GM19452 (cell line): ENCODE data around the gene DISC1.

ENCODE experiments used
- ATAC-seq: cut with Tn5 transposase; IDR thresholded peaks from one replicate; pipeline ENCODE4 v1.9.1; 2021; ENCODE audit not compliant: unreplicated experiment

DISC1 gene

GRCh38 chr1:232018231-232019025, 391.8 kb downstream of the DISC1 start:
- no peak for ATAC-seq

- no peak for ATAC-seq
Observed at GRCh38 chr1:232019026-232019340, 392.4 kb downstream of the DISC1 start.

- ATAC-seq: no peak
Observed at GRCh38 chr1:232020352-232020751, 393.8 kb downstream of the DISC1 start.

GRCh38 chr1:232029315-232029714, 402.7 kb downstream of the DISC1 start:
- no peak for ATAC-seq

- no peak for ATAC-seq
Observed at GRCh38 chr1:232031156-232031555, 404.6 kb downstream of the DISC1 start.

- ATAC-seq: no peak
Observed at GRCh38 chr1:232033285-232033684, 406.7 kb downstream of the DISC1 start.

GRCh38 chr1:232034556-232034955, 408.0 kb downstream of the DISC1 start:
- no peak for ATAC-seq

- ATAC-seq: no peak
Observed at GRCh38 chr1:232036181-232036933, 409.8 kb downstream of the DISC1 start.

GRCh38 chr1:232037774-232038388, 411.3 kb downstream of the DISC1 start:
- no peak for ATAC-seq

- no peak for ATAC-seq
Observed at GRCh38 chr1:232038706-232039677, 412.4 kb downstream of the DISC1 start.

GRCh38 chr1:232040260-232040659, 413.7 kb downstream of the DISC1 start:
- ATAC-seq: no peak

- ATAC-seq: no peak
Observed at GRCh38 chr1:232044728-232045127, 418.1 kb downstream of the DISC1 start.

- ATAC-seq: no peak
Observed at GRCh38 chr1:232045139-232045994, 418.8 kb downstream of the DISC1 start.

- ATAC-seq: no peak
Observed at GRCh38 chr1:232046451-232047306, 420.1 kb downstream of the DISC1 start.

GRCh38 chr1:232047473-232047872, 420.9 kb downstream of the DISC1 start:
- ATAC-seq: no peak

- no peak for ATAC-seq
Observed at GRCh38 chr1:232048481-232048880, 421.9 kb downstream of the DISC1 start.

GRCh38 chr1:232049335-232049734, 422.7 kb downstream of the DISC1 start:
- ATAC-seq: no peak

GRCh38 chr1:232057217-232057895, 430.8 kb downstream of the DISC1 start:
- no peak for ATAC-seq
